GM04504 (cell line): ENCODE data around the gene C5orf46.
"Not testable (repeated sequence)": the region's sequence is repeated elsewhere in the genome, so short reads cannot be mapped to it uniquely, and the experiment has no call there.

Source experiments
- DNase-seq: peaks from one replicate; pipeline ENCODE4 v3.0.0-alpha.2; 2012; ENCODE audit warnings: low read depth

The C5orf46 gene

GRCh38 chr5:147893820-147894219 is 12.5 kb downstream of the C5orf46 start:
- DNase-seq, result no peak

GRCh38 chr5:147892696-147893296 is 13.5 kb downstream of the C5orf46 start:
- no peak for DNase-seq

GRCh38 chr5:147887930-147888329 is 18.4 kb downstream of the C5orf46 start:
- DNase-seq, result no peak

GRCh38 chr5:147887026-147887627 is 19.2 kb downstream of the C5orf46 start:
- DNase-seq, result no peak

- no peak for DNase-seq
These were observed 23.6 kb downstream of the C5orf46 start for GRCh38 chr5:147882586-147883313.

- no peak for DNase-seq
These were observed 25.9 kb downstream of the C5orf46 start for GRCh38 chr5:147880487-147880886.

- DNase-seq, result no peak
These were observed 26.6 kb downstream of the C5orf46 start for GRCh38 chr5:147879784-147880183.

GRCh38 chr5:147878066-147878759 is 28.1 kb downstream of the C5orf46 start, which contains the start of gene SCGB3A2:
Gene SCGB3A2, plus strand, starts transcription at chr5:147878711. Its CDS starts 93 bp downstream, at chr5:147878804.
- DNase-seq, result no peak

GRCh38 chr5:147876626-147877025 is 29.7 kb downstream of the C5orf46 start:
- no peak for DNase-seq

- DNase-seq, result no peak
These were observed 30.2 kb downstream of the C5orf46 start for GRCh38 chr5:147876141-147876540.

- no peak for DNase-seq
These were observed 31.4 kb downstream of the C5orf46 start for GRCh38 chr5:147874910-147875367.

- not testable (repeated sequence) for DNase-seq
These were observed 32.0 kb downstream of the C5orf46 start for GRCh38 chr5:147874118-147874875.

GRCh38 chr5:147872744-147873435 is 33.4 kb downstream of the C5orf46 start:
- DNase-seq, result not testable (repeated sequence)

- DNase-seq, result not testable (repeated sequence)
These were observed 34.3 kb downstream of the C5orf46 start for GRCh38 chr5:147871980-147872549.

GRCh38 chr5:147869892-147870291 is 36.4 kb downstream of the C5orf46 start:
- not testable (repeated sequence) for DNase-seq

- DNase-seq, result no peak
These were observed 37.2 kb downstream of the C5orf46 start for GRCh38 chr5:147869112-147869511.

GRCh38 chr5:147863454-147864158 is 42.7 kb downstream of the C5orf46 start:
- no peak for DNase-seq

- no peak for DNase-seq
These were observed 45.7 kb downstream of the C5orf46 start for GRCh38 chr5:147860641-147861025.

- DNase-seq, result no peak
These were observed 46.2 kb downstream of the C5orf46 start for GRCh38 chr5:147859962-147860640.

GRCh38 chr5:147858565-147858964 is 47.8 kb downstream of the C5orf46 start:
- no peak for DNase-seq
